ENCODE data around the gene HTR1B. TPM values are rescaled to one million over a fixed set of nuclear protein-coding genes. Genes with fewer than 3 reads are reported as not detected.

Gene HTR1B
- total and polyA plus RNA-seq, 2 of the 4 experiments (the other 2 are of a cell fraction): 0.27 to 0.36 TPM

GRCh38 chr6:77502981-77503380 lies 39.7 kb upstream of the HTR1B start:
- Histone ChIP-seq H3K9ac (ENCODE audit: low read depth, low read length) (no peak overlapping the region), H3K27ac (ENCODE audit: insufficient read depth, low read length) (no peak overlapping the region), H3K56ac (ENCODE audit: extremely low read depth, insufficient read depth, low read length) (no peak overlapping the region), H3K27me3 (ENCODE audit: control insufficient read depth, insufficient read depth, low read length) (no peaks in the 10 kb centered on the region), H4K8ac (ENCODE audit: low read depth in 2 of 2, low read length in 2 of 2) (no peak overlapping the region), H4K5ac (ENCODE audit: low read depth, low read length) (no peak overlapping the region), H2AFZ (replicated peaks; ENCODE audit: low read length, poor library complexity) (no peak overlapping the region), H3K79me1 (ENCODE audit: low read depth in 1 of 2, low read length in 2 of 2) (no peaks in the 10 kb centered on the region), H3K9me1 (ENCODE audit: insufficient read depth, low read length) (no peaks in the 10 kb centered on the region), H3K4me1 (ENCODE audit: control insufficient read depth, insufficient read depth, low read length) (no peaks in the 10 kb centered on the region), H3K4me3 (ENCODE audit: insufficient read depth, low read depth, low read length) (no peak overlapping the region), H4K20me1 (ENCODE audit: insufficient read depth, low read length) (no peaks in the 10 kb centered on the region), H3K9me3 (ENCODE audit: control insufficient read depth, insufficient read depth, low read length) (no peaks in the 10 kb centered on the region), H2BK15ac (ENCODE audit: low read depth, low read length) (no peak overlapping the region), H3K23ac (ENCODE audit: low read depth, low read length) (no peak overlapping the region), H3K36me3 (ENCODE audit: control insufficient read depth, insufficient read depth, low read length) (no peaks in the 10 kb centered on the region), H2AK9ac (replicated peaks; ENCODE audit: low read depth, low read length, poor library complexity) (no peak overlapping the region), H3K14ac (replicated peaks; ENCODE audit: low read depth, low read length) (no peak overlapping the region), H4K91ac (ENCODE audit: insufficient read depth, low read depth, low read length) (no peak overlapping the region), H2BK20ac (ENCODE audit: low read depth, low read length) (no peak overlapping the region), H2BK5ac (ENCODE audit: low read depth, low read length, poor library complexity, severe bottlenecking) (no peak overlapping the region), H3K4ac (ENCODE audit: low read depth, low read length) (no peak overlapping the region), H3K4me2 (ENCODE audit: low read depth, low read length) (no peak overlapping the region), H2BK120ac (ENCODE audit: low read depth, low read length) (no peak overlapping the region), H2AK5ac (ENCODE audit: low read depth, low read length) (no peak overlapping the region), H3K18ac (ENCODE audit: low read depth, low read length) (no peak overlapping the region)
- in situ Hi-C loops (cut with MboI; ENCODE audit: low sequenced_read_pairs): no loop called here
- ATAC-seq (ENCODE audit: low read depth) (no peak), DNase-seq (no peak)
- POLR2A ChIA-PET (ENCODE audit: unreplicated experiment): no interaction called here
- intact Hi-C loops (cut with micrococcal nuclease): no loop called here
- no TSS peak for BruUV-seq (replicated peaks)
- dilution Hi-C loops (cut with HindIII; ENCODE audit: low sequenced_read_pairs, unreplicated experiment): no loop called here
- WGBS, 2 experiments (ENCODE audit: extremely low coverage in 2 of 2, insufficient read length in 1 of 2): no CpG with 5 or more reads among the region's 1 CpG
- CTCF ChIA-PET: no interaction called here
- TF ChIP-seq MAFK (IDR thresholded peaks at IDR 0.05; ENCODE audit: low read depth, low read length) (no peak), POLR2A (IDR thresholded peaks at IDR 0.05; ENCODE audit: low read depth, low read length) (no peak), NFE2L2 (IDR thresholded peaks at IDR 0.05; ENCODE audit: low read depth, low read length) (no peak), RFX5 (IDR thresholded peaks at IDR 0.05; ENCODE audit: low read depth, low read length) (no peak)
